Type B pancreatic cell (in vitro differentiated cells): Measurements from ENCODE around the gene LRCH3. TPM values are rescaled to one million over a fixed set of nuclear protein-coding genes. Genes with fewer than 3 reads are reported as not detected.
A peak's percentile ranks its signal among the peaks of the same experiment; 100 is the strongest.

Experiments
- DNase-seq: peaks from one replicate; pipeline ENCODE4 v3.0.0; 2021; ENCODE audit warnings: mixed read lengths; ENCODE audit not compliant: unreplicated experiment; ENCODE audit errors: extremely low spot score
- H3K27ac Mint-ChIP-seq: 2 replicates; pipeline ENCODE4 v1.8.0; 2021; ENCODE audit warnings: mild to moderate bottlenecking, mixed read lengths
- H3K27me3 Mint-ChIP-seq: 2 replicates; pipeline ENCODE4 v1.8.0; 2021; ENCODE audit warnings: mixed read lengths
- H3K36me3 Mint-ChIP-seq: 2 replicates; pipeline ENCODE4 v1.8.0; 2021; ENCODE audit warnings: mixed read lengths
- H3K4me1 Mint-ChIP-seq: one replicate; pipeline ENCODE4 v1.8.0; 2021; ENCODE audit warnings: mixed read lengths; ENCODE audit not compliant: unreplicated experiment
- H3K4me3 Mint-ChIP-seq: 2 replicates; pipeline ENCODE4 v1.8.0; 2021; ENCODE audit warnings: mild to moderate bottlenecking, mixed read lengths
- H3K9me3 Mint-ChIP-seq: 2 replicates; pipeline ENCODE4 v1.8.0; 2021; ENCODE audit warnings: mixed read lengths
- CTCF ChIP-seq: fragments of 200-600 bp; sonication (generic); conservative IDR thresholded peaks from 2 replicates; pipeline ENCODE4 v1.5.0; 2021; ENCODE audit warnings: antibody characterized with exemption, mild to moderate bottlenecking
- total RNA-seq: library from RNA; stranded (reverse); gene quantifications from 2 replicates; pipeline ENCODE4 v1.2.1, GENCODE V29; 2021; ENCODE audit warnings: low replicate concordance

The LRCH3 gene
- total RNA-seq, 1 donor from 2014 or later = 58.7 TPM

GRCh38 chr3:197810901-197811300, 19.8 kb downstream of the LRCH3 start:
- peaks cover 5% of the 10 kb centered on the region for H3K36me3 Mint-ChIP-seq
- no peak overlapping the region for H3K27ac Mint-ChIP-seq
- no peak for TF ChIP-seq CTCF

GRCh38 chr3:197811343-197811742, 20.3 kb downstream of the LRCH3 start:
- no peak overlapping the region for H3K27ac Mint-ChIP-seq
- peaks cover 5% of the 10 kb centered on the region for H3K36me3 Mint-ChIP-seq
- no peaks in the 10 kb centered on the region for H3K9me3 Mint-ChIP-seq
- TF ChIP-seq CTCF = no peak
- H3K27me3 Mint-ChIP-seq = no peaks in the 10 kb centered on the region
- no peak for DNase-seq
- H3K4me1 Mint-ChIP-seq = peaks cover 19% of the 10 kb centered on the region
- no peak overlapping the region for H3K4me3 Mint-ChIP-seq

More at GRCh38 chr3:197810901-197811300, 19.8 kb downstream of the LRCH3 start:
- Mint-ChIP-seq H3K4me1 (peaks cover 19% of the 10 kb centered on the region), H3K27me3 (no peaks in the 10 kb centered on the region), H3K9me3 (no peaks in the 10 kb centered on the region), H3K4me3 (no peak overlapping the region)
- no peak for DNase-seq

- no peak for TF ChIP-seq CTCF
- DNase-seq = no peak
- Mint-ChIP-seq H3K4me3 (no peak overlapping the region), H3K27me3 (no peaks in the 10 kb centered on the region), H3K4me1 (peaks cover 5% of the 10 kb centered on the region), H3K27ac (no peak overlapping the region), H3K36me3 (peaks cover 5% of the 10 kb centered on the region), H3K9me3 (no peaks in the 10 kb centered on the region)
Measured at GRCh38 chr3:197814372-197814771, 23.3 kb downstream of the LRCH3 start.

- Mint-ChIP-seq H3K27me3 (no peaks in the 10 kb centered on the region), H3K9me3 (no peaks in the 10 kb centered on the region), H3K4me3 (peak overlapping the region; percentile 24), H3K36me3 (peaks cover 17% of the 10 kb centered on the region), H3K4me1 (peaks cover 12% of the 10 kb centered on the region), H3K27ac (peak overlapping the region; percentile 68)
- TF ChIP-seq CTCF = no peak
- no peak for DNase-seq
Measured at GRCh38 chr3:197820550-197821335, 29.7 kb downstream of the LRCH3 start.

GRCh38 chr3:197829397-197830045, 38.5 kb downstream of the LRCH3 start:
- no peaks in the 10 kb centered on the region for H3K27me3 Mint-ChIP-seq
- H3K4me1 Mint-ChIP-seq = no peaks in the 10 kb centered on the region
- no peaks in the 10 kb centered on the region for H3K9me3 Mint-ChIP-seq
- no peak for TF ChIP-seq CTCF
- no peak for DNase-seq
- peaks cover 38% of the 10 kb centered on the region for H3K36me3 Mint-ChIP-seq
- H3K4me3 Mint-ChIP-seq = no peak overlapping the region
- no peak overlapping the region for H3K27ac Mint-ChIP-seq
